NCI-H446 treated with DMSO at 0.1 percent for 48 hours (cell line): Measurements from ENCODE around the gene FAM107A.

Experiments
- DNase-seq: peaks from one replicate; lab custom pipeline; 2025; lab: John Stamatoyannopoulos, UW

The FAM107A gene, protein sequence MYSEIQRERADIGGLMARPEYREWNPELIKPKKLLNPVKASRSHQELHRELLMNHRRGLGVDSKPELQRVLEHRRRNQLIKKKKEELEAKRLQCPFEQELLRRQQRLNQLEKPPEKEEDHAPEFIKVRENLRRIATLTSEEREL

GRCh38 chr3:58577269-58577821 is at the start of gene FAM107A:
FAM107A (minus strand) TSS chr3:58577391; CDS start chr3:58569860, 7,531 bp downstream.
- DNase-seq = no peak

DNA sequence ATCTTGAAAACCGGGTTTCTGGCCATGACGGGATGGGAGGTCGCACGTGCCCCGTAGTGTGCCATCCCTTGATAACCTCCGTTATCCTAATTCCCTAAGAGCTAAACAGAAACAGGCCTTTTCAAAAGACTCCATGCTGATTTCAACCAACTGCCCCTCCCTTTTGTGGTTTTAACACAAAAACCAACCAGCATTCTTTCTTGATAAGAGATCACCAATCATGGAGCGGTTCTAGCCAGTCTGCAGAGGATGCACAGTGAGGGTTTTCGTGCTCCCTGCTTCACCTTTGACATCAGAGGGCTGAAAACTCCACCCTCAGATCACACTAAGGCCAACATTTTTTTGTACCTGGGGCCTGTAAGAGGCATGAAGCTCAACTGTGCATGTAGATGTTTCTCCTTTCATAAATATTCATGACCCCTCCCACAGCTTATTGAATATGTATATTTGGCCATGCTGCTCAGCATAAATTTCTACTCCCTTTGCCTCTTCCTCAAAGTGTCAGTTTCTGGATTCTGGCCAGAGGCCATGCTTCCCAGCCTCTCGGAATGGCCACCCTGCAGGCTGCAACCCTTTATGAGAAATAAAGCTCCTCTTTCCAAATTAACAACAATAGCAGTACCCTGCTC is 48.1 kb upstream of the FAM107A start:
- DNase-seq = no peak

- no peak for DNase-seq
These were observed 47.4 kb upstream of the FAM107A start for GRCh38 chr3:58624550-58624949.

DNA sequence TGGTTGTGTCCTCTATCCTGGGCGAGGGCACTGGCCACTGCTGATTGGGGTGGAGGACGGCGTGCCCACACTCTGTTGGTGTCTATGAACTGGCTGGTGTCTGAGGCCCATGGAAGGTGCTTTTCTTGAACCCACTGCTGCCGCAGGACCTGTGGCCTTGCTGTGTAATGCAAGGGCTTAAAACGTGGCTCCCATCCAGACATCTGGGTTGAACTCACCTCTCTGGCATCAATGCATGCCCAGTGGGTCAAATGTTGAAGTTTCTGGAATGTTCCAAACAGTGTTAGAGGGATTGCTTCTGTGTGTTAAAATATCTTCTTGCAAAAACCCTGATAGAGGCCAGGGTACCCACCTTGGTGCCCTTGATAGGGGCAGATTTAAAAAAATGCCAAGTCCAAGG is 46.8 kb upstream of the FAM107A start:
- DNase-seq = no peak

GRCh38 chr3:58623478-58623877 is 46.3 kb upstream of the FAM107A start:
- DNase-seq = no peak

GRCh38 chr3:58622892-58623291 is 45.7 kb upstream of the FAM107A start:
- no peak for DNase-seq

- DNase-seq = no peak
These were observed 45.2 kb upstream of the FAM107A start for GRCh38 chr3:58622436-58622835.

GRCh38 chr3:58621086-58621830 is 44.1 kb upstream of the FAM107A start:
- DNase-seq = no peak

GRCh38 chr3:58620421-58620820 is 43.2 kb upstream of the FAM107A start:
- no peak for DNase-seq

- no peak for DNase-seq
These were observed 40.2 kb upstream of the FAM107A start for GRCh38 chr3:58617338-58617761.

GRCh38 chr3:58613236-58614132 is 36.3 kb upstream of the FAM107A start:
- no peak for DNase-seq

- DNase-seq = no peak
These were observed 35.6 kb upstream of the FAM107A start for GRCh38 chr3:58612830-58613229.

DNA sequence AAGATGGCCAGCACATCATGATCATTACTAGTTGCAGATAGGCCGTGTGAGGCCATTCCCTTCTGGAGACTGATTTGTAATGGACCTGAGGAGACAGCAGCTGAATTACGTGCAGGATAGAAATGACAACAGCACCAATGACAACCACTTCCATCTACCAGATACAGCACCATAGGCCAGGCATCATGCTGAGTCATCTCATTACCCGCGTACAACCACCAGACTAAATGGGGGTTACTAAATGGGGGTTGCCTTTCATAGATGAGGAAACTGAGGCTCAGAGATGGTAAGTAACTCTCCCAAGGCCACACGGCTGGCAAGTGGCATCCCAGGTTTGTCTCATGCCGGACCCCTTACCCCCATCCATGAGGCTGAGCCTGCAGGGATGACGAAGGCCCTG is 32.8 kb upstream of the FAM107A start:
- DNase-seq = no peak

DNA sequence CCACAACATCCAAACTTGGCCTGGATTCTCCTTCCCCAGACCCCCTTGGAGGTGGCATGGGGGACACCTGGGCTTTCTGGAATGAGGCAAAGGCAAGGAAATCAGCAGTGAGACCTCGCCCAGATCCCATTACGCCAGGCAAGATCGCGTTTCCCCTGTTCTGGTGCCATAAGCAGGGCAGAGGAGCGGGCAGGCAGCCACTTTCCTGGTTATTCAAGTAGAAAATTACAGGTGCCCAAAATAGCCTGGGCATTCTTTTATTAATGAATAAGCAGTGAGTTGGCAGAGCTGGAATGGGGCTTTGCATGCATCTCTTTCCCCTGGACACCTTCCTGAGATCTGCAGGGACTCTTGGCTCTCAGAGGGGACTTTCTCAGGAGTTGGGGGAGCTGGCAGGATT is 31.5 kb upstream of the FAM107A start:
- DNase-seq = peak; percentile 57

DNA sequence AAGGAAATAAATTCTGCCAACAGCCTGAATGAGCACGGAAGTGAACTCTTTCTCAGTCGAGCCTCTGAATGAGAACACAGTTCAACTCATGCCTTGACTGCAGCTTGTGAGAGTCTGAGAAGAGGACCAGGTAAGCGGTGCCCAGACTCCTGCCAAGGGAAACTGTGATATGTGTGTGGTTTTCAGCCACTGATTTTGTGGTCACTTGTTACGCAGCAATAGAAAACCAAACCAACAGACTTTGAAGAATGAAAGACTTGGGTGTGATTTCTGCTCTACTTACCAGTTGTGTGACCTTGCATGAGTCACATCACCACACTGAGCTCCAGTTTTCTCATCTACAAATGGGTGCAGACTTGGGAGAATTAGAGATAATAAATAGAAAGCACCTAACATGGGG is 30.6 kb upstream of the FAM107A start:
- DNase-seq = no peak

DNA sequence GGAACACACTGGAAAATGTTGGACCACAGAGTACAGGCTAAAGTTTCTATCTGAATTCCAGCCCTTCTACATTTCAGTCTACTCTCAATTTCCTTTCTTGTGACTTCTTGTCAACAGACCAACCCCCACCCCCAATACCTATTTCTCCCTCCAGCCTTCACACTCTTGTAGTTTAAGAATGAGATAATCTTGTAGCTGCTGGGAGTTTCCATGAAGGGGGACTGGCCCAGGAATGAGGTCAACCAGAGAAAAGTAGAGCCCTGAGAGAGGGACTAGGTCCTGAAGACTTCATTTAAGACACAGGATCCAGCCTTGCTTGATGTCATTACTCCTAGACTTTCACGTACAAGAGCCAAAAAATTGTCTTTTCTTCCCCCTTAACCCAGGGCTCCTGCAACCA is 29.5 kb upstream of the FAM107A start:
- no peak for DNase-seq

DNA sequence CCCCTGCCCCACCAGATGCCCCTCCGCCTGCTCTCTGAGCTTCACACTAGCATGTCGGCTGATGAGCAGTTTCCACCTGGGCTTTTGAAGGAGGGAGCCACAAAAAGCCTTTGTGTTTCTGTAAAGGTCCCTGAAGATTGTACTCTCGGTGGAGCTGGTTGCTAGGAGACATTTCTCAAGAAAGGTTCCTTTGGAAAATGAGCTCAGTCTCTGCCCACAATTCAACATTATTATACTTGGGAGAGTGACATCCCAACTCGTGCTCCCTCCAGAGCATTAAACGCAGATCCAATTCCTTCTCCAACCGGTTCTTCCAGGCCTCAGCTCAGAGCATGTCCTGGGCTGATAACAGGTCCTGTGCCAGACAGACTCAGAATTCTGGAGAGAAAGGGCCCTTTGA is 26.8 kb upstream of the FAM107A start:
- no peak for DNase-seq

- DNase-seq = no peak
These were observed 26.4 kb upstream of the FAM107A start for GRCh38 chr3:58603606-58604005.

DNA sequence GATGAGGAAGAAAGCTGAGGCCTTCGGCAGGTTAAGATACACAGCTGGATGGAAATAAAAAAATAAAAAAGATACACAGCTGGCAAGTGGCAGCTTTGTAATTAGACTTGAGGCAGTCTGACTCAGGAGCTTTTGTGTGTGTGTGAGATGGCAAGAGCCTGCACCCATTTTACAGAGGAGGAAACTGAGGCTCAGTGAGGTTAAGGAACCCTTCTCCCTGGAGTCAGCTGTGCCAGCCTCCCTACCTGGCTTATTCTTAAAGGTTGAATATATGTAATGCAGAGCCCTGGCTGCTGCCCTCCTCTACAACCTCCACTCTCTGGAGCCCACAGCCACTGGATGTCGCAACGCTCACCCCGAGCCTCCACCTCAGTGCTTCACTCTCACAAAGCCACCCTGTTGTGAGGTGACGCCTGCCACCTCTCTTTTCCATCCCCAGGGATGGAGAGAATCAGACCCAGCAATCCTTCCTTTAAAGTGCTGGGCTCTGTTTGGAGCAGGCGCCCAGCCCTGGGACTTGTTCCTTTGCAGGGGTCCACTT is 20.6 kb upstream of the FAM107A start:
- no peak for DNase-seq

- DNase-seq = no peak
These were observed 19.8 kb upstream of the FAM107A start for GRCh38 chr3:58596834-58597518.

DNA sequence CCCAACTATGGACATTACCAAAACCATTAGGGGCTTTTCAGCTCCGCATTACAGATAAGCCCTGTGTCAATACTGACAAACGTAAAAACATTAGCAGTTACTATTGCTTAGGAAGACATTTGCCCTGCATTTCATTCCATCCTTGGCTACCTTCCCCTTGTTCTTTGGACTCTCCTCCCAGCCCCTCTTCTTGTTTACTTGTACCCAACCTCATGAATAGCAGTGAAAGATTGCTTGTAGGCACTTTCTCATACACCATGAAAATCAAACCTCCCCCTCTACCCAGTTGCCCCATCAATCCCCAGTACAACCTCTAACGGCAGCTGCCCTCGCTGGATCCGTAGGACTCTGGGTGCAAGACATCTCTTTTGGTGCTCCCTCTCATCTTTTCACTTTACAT is 16.9 kb upstream of the FAM107A start:
- no peak for DNase-seq
